ENCODE data around the gene AMOTL1. TPM values are rescaled to one million over a fixed set of nuclear protein-coding genes. Genes with fewer than 3 reads are reported as not detected.

Gene AMOTL1
- total and polyA plus RNA-seq, 2 donors (not counting 3 experiments of a cell fraction or from before 2014, with no cell fraction given) = 12.5 to 37.8 TPM

- CTCF ChIA-PET = interaction anchor here (1.7 to 6.4 kb wide), 2 partner anchors 13 to 132 kb away, joined by 4 to 34 read pairs; no protein-coding TSS in a partner anchor
- no peak for DNase-seq (ENCODE audit: low read depth, low spot score)
Observed at GRCh38 chr11:94755494-94755893, 12.7 kb upstream of the AMOTL1 start.

More at GRCh38 chr11:94755494-94755893, 12.7 kb upstream of the AMOTL1 start:
- Histone ChIP-seq H2AFZ (ENCODE audit: low read depth, low read length) (no peak overlapping the region), H3K36me3 (ENCODE audit: control insufficient read depth in 2 of 2, extremely low read depth in 1 of 2, insufficient read depth in 2 of 2, low read length in 2 of 2) (no peaks in the 10 kb centered on the region), H3K9me1 (replicated peaks; ENCODE audit: control insufficient read depth, extremely low read depth, insufficient read depth, low read length) (no peaks in the 10 kb centered on the region), H3K4me2 (ENCODE audit: insufficient read depth, low read length) (no peak overlapping the region), H3K4me3 (replicated peaks in 1 of 3; ENCODE audit: insufficient read depth in 1 of 3, low read depth in 1 of 3, low read length in 3 of 3) (no peak overlapping the region), H3K9me3 (replicated peaks; ENCODE audit: control insufficient read depth, insufficient read depth, low read length) (no peaks in the 10 kb centered on the region), H3K27ac (ENCODE audit: insufficient read depth, low read depth, low read length) (no peak overlapping the region), H4K20me1 (replicated peaks; ENCODE audit: control insufficient read depth, extremely low read depth, insufficient read depth, low read length) (no peaks in the 10 kb centered on the region), H3K4me1 (ENCODE audit: control insufficient read depth, extremely low read depth, insufficient read depth, low read length) (peaks cover 16% of the 10 kb centered on the region), H3K27me3 (ENCODE audit: control insufficient read depth in 2 of 2, insufficient read depth in 2 of 2, low read length in 2 of 2) (no peaks in the 10 kb centered on the region), H3K9ac (replicated peaks; ENCODE audit: extremely low read depth, insufficient read depth, low read length) (no peak overlapping the region), H3K79me2 (ENCODE audit: control insufficient read depth, insufficient read depth, low read length) (no peaks in the 10 kb centered on the region)
- no TSS peak for BruUV-seq (replicated peaks)
- intact Hi-C loops (cut with micrococcal nuclease) = no loop called here
- POLR2A ChIA-PET = no interaction called here
- FAIRE-seq = no peak
- TF ChIP-seq EZH2 (IDR thresholded peaks at IDR 0.05; ENCODE audit: borderline replicate concordance, low read depth, low read length, severe bottlenecking) (no peak), FOS (IDR thresholded peaks at IDR 0.05; ENCODE audit: borderline replicate concordance, insufficient read depth, low read length) (no peak), GATA2 (IDR thresholded peaks at IDR 0.05; ENCODE audit: insufficient read depth, insufficient read length, low read depth, low read length) (no peak), MYC (IDR thresholded peaks at IDR 0.05; ENCODE audit: low read depth, low read length) (no peak), POLR2AphosphoS5 (IDR thresholded peaks at IDR 0.05; ENCODE audit: insufficient read depth, low read depth, low read length) (no peak), CTCF (IDR thresholded peaks at IDR 0.05; ENCODE audit: extremely low read depth in 1 of 2, insufficient read depth in 1 of 2, low read depth in 1 of 2, low read length in 2 of 2) (no peak)
- dilution Hi-C loops (cut with MboI; ENCODE audit: extremely low pct_ligation_motif_present, low sequenced_read_pairs) = no loop called here

Data from endothelial cell of umbilical vein (primary cell).